ENCODE measurements around the gene FAF1. TPM values are rescaled to one million over a fixed set of nuclear protein-coding genes. Genes with fewer than 3 reads are reported as not detected.

FAF1 gene
- total RNA-seq, 1 experiment from 2014 or later, result 73.2 TPM

GRCh38 chr1:50930193-50930592 is 29.9 kb downstream of the FAF1 start:
- Histone ChIP-seq H3K9ac (ENCODE audit: low read length) (no peak overlapping the region), H3K79me2 (ENCODE audit: insufficient read depth, low read length) (peaks cover 93% of the 10 kb centered on the region), H4K20me1 (ENCODE audit: insufficient read depth) (peaks cover 6% of the 10 kb centered on the region; the same call in 1 of the 2 replicates), H3K9me2 (ENCODE audit: insufficient read depth) (no peaks in the 10 kb centered on the region), H3K27ac (ENCODE audit: low read depth, low read length) (no peak overlapping the region), H3K4me1 (ENCODE audit: control insufficient read depth in 1 of 2, insufficient read depth in 2 of 2, low read length in 2 of 2) (no peaks in the 10 kb centered on the region), H3K9me3 (ENCODE audit: control insufficient read depth in 1 of 2, insufficient read depth in 1 of 2, low read depth in 1 of 2, low read length in 2 of 2) (no peaks in the 10 kb centered on the region), H3K36me3 (ENCODE audit: control insufficient read depth in 1 of 2, insufficient read depth in 2 of 2, low read length in 2 of 2) (peaks cover 0 to 4% of the 10 kb centered on the region in 2 experiments; a peak in 1 of 4 replicates), H3K4me2 (ENCODE audit: low read length) (no peak overlapping the region), H2AFZ (ENCODE audit: low read depth, low read length, poor library complexity, severe bottlenecking) (no peak overlapping the region), H3K27me3 (ENCODE audit: insufficient read depth, low read length) (no peaks in the 10 kb centered on the region), H3K4me3 (replicated peaks in 1 of 2; ENCODE audit: low read depth in 1 of 2, low read length in 2 of 2) (no peak overlapping the region)
- DNase-seq (ENCODE audit: low read depth, low spot score) (no peak), ATAC-seq (no peak)
- ChIA-PET RAD21 (ENCODE audit: low non-redundant PET in 1 of 2, low total read pairs in 2 of 2, uncharacterized antibody in 2 of 2, unreplicated experiment in 2 of 2) (no interaction called here), CTCF (interaction anchor here (0.7 to 1.8 kb wide), 18 partner anchors 10 to 367 kb away, joined by 3 to 16 read pairs (median 4); partner anchors contain the start of gene FAF1), POLR2A (no interaction called here)
- intact Hi-C loops (cut with micrococcal nuclease), result no loop called here
- BruUV-seq (replicated peaks), result no TSS peak
- no peak for TF ChIP-seq CEBPB (IDR thresholded peaks at IDR 0.05; ENCODE audit: low read depth)
- TF ChIP-seq SIN3A (IDR thresholded peaks at IDR 0.05; ENCODE audit: low read depth), result no peak
- no peak for TF ChIP-seq TCF7L2 (IDR thresholded peaks at IDR 0.05; ENCODE audit: borderline replicate concordance, extremely low read depth, insufficient read depth, insufficient read length)
- TF ChIP-seq ELF1 (IDR thresholded peaks at IDR 0.05; ENCODE audit: borderline replicate concordance, low read depth), result no peak

DNA sequence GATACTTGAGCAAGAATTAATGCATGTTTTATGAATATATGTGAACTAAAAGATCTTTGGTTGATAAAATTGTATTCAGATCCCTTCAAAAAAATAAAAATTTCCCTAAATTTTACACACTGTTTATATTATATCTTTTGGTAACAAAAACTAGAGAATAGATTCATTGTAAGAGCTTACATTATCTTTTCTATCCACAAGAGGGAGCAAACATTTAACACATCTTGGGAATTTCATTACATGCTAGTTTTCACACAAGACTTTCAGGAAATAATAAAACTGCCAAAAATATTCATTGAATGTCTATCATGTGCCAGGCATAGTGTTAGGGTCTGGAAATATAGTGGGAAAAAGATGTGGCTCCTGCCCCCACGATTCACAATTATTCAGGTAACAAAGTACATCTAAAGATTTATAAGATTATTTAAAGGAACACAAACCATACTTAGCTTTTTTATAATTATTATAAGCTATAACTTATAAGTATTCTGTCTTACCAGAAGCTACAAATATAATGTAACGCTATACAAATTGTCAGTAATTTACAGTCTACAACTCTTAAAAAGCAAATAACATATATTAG is 30.6 kb downstream of the FAF1 start:
- intact Hi-C loops (cut with micrococcal nuclease), result loop anchor here (1.0 to 2.0 kb wide), 3 partner anchors 116 to 259 kb away; no protein-coding TSS in a partner anchor
- no peak overlapping the region for H3K4me2 ChIP-seq (ENCODE audit: low read length)
- no peak overlapping the region for H3K4me3 ChIP-seq (replicated peaks in 1 of 2; ENCODE audit: low read depth in 1 of 2, low read length in 2 of 2)
- no peaks in the 10 kb centered on the region for H3K9me2 ChIP-seq (ENCODE audit: insufficient read depth)
- H3K27me3 ChIP-seq (ENCODE audit: insufficient read depth, low read length), result no peaks in the 10 kb centered on the region
- no TSS peak for BruUV-seq (replicated peaks)
- CTCF ChIA-PET, result interaction anchor here (0.7 to 1.8 kb wide), 24 partner anchors 10 to 367 kb away, joined by 3 to 16 read pairs (median 4); partner anchors contain the start of gene FAF1
- H4K20me1 ChIP-seq (ENCODE audit: insufficient read depth), result peaks cover 6% of the 10 kb centered on the region; the same call in 1 of the 2 replicates
- ATAC-seq, result no peak
- peak; percentile 16 for DNase-seq (ENCODE audit: low read depth, low spot score)
- RAD21 ChIA-PET (ENCODE audit: low non-redundant PET in 1 of 2, low total read pairs in 2 of 2, uncharacterized antibody in 2 of 2, unreplicated experiment in 2 of 2), result interaction anchor here in 1 of 2 experiments (0.5 kb wide), 1 partner anchor 10 kb away, joined by 3 read pairs; no protein-coding TSS in a partner anchor
- peaks cover 0 to 4% of the 10 kb centered on the region in 2 experiments; a peak in 1 of 4 replicates for H3K36me3 ChIP-seq (ENCODE audit: control insufficient read depth in 1 of 2, insufficient read depth in 2 of 2, low read length in 2 of 2)
- POLR2A ChIA-PET, result no interaction called here
- H3K4me1 ChIP-seq (ENCODE audit: control insufficient read depth in 1 of 2, insufficient read depth in 2 of 2, low read length in 2 of 2), result no peaks in the 10 kb centered on the region
- H3K9ac ChIP-seq (ENCODE audit: low read length), result no peak overlapping the region
- H3K9me3 ChIP-seq (ENCODE audit: control insufficient read depth in 1 of 2, insufficient read depth in 1 of 2, low read depth in 1 of 2, low read length in 2 of 2), result no peaks in the 10 kb centered on the region
- H3K79me2 ChIP-seq (ENCODE audit: insufficient read depth, low read length), result peaks cover 93% of the 10 kb centered on the region
- TF ChIP-seq, protein P1, sequence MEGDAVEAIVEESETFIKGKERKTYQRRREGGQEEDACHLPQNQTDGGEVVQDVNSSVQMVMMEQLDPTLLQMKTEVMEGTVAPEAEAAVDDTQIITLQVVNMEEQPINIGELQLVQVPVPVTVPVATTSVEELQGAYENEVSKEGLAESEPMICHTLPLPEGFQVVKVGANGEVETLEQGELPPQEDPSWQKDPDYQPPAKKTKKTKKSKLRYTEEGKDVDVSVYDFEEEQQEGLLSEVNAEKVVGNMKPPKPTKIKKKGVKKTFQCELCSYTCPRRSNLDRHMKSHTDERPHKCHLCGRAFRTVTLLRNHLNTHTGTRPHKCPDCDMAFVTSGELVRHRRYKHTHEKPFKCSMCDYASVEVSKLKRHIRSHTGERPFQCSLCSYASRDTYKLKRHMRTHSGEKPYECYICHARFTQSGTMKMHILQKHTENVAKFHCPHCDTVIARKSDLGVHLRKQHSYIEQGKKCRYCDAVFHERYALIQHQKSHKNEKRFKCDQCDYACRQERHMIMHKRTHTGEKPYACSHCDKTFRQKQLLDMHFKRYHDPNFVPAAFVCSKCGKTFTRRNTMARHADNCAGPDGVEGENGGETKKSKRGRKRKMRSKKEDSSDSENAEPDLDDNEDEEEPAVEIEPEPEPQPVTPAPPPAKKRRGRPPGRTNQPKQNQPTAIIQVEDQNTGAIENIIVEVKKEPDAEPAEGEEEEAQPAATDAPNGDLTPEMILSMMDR (IDR thresholded peaks at IDR 0.05 in 2 of 3, conservative IDR thresholded peaks at IDR 0.05 in 1 of 3; ENCODE audit: borderline replicate concordance in 1 of 3, insufficient read depth in 1 of 3, low read depth in 2 of 3, low read length in 2 of 3), result peak; percentile 44 to 69 (median 53); a peak in 5 of 6 replicates
- TF ChIP-seq YY1 (IDR thresholded peaks at IDR 0.05; ENCODE audit: extremely low read depth, insufficient replicate concordance, low read depth, low read length), result no peak
- TF ChIP-seq RAD21 (IDR thresholded peaks at IDR 0.05; ENCODE audit: low read depth), result peak; percentile 67
- H2AFZ ChIP-seq (ENCODE audit: low read depth, low read length, poor library complexity, severe bottlenecking), result no peak overlapping the region
- no peak overlapping the region for H3K27ac ChIP-seq (ENCODE audit: low read depth, low read length)
